SK-N-SH treated with all-trans-retinoic acid at 6 μM for 48 hours (cell line): Measurements from ENCODE around the gene MAP2.
"Not testable (repeated sequence)": the region's sequence is repeated elsewhere in the genome, so short reads cannot be mapped to it uniquely, and the experiment has no call there.

ENCODE experiments used
- ATAC-seq: fragments of 200-7000 bp; cut with Tn5 transposase; 3 replicates; pipeline ENCODE4 v1.9.1; 2020; ENCODE audit warnings: mild to moderate bottlenecking, moderate library complexity
- ARNTL ChIP-seq: fragments of 450-650 bp; formaldehyde crosslinking; IDR thresholded peaks from 2 replicates; pipeline ENCODE4 v1.5.0; 2020; ENCODE audit warnings: low read depth, mild to moderate bottlenecking, moderate library complexity, borderline replicate concordance
- BACH2 ChIP-seq: fragments of 250-450 bp; sonication (Bioruptor Pico); IDR thresholded peaks from 2 replicates; pipeline ENCODE4 v1.9.0; 2021; ENCODE audit warnings: mild to moderate bottlenecking, borderline replicate concordance
- CSDC2 ChIP-seq: fragments of 250-450 bp; sonication (Bioruptor Pico); IDR thresholded peaks from 2 replicates; pipeline ENCODE4 v1.5.0; 2020; ENCODE audit warnings: mild to moderate bottlenecking, moderate library complexity
- ESRRG ChIP-seq: fragments of 250-450 bp; sonication (Bioruptor Pico); IDR thresholded peaks from 2 replicates; pipeline ENCODE4 v1.6.1; 2021; ENCODE audit warnings: mild to moderate bottlenecking
- GLIS3 ChIP-seq: fragments of 250-450 bp; sonication (Bioruptor Pico); IDR thresholded peaks from 2 replicates; pipeline ENCODE4 v1.5.0; 2020; ENCODE audit warnings: mild to moderate bottlenecking, moderate library complexity
- ISL1 ChIP-seq: fragments of 250-450 bp; sonication (Bioruptor Pico); IDR thresholded peaks from 2 replicates; pipeline ENCODE4 v2.1.2; 2022; ENCODE audit warnings: mild to moderate bottlenecking, moderate library complexity
- PPARA ChIP-seq: fragments of 250-450 bp; sonication (Bioruptor Pico); IDR thresholded peaks from 2 replicates; pipeline ENCODE4 v1.5.0; 2020; ENCODE audit warnings: mild to moderate bottlenecking, borderline replicate concordance
- RARB ChIP-seq: fragments of 250-450 bp; sonication (Bioruptor Pico); IDR thresholded peaks from 2 replicates; pipeline ENCODE4 v1.8.0; 2021; ENCODE audit warnings: mild to moderate bottlenecking, moderate library complexity
- SNAI2 ChIP-seq: fragments of 250-450 bp; sonication (Bioruptor Pico); IDR thresholded peaks from 2 replicates; pipeline ENCODE4 v1.5.0; 2020; ENCODE audit warnings: mild to moderate bottlenecking, moderate library complexity
- TCF4 ChIP-seq: fragments of 250-450 bp; sonication (Bioruptor Pico); IDR thresholded peaks from 2 replicates; pipeline ENCODE4 v1.8.0; 2021; ENCODE audit warnings: mild to moderate bottlenecking, moderate library complexity, borderline replicate concordance
- TOX ChIP-seq: fragments of 250-450 bp; sonication (Bioruptor Pico); IDR thresholded peaks from 2 replicates; pipeline ENCODE4 v1.8.0; 2021; ENCODE audit warnings: mild to moderate bottlenecking, moderate library complexity, borderline replicate concordance
- ZC3H10 ChIP-seq: fragments of 250-450 bp; sonication (Bioruptor Pico); IDR thresholded peaks from 2 replicates; pipeline ENCODE4 v1.5.1; 2021; ENCODE audit warnings: mild to moderate bottlenecking, moderate library complexity
- ZFP3 ChIP-seq: fragments of 250-450 bp; sonication (Bioruptor Pico); IDR thresholded peaks from 2 replicates; pipeline ENCODE4 v1.5.0; 2020; ENCODE audit warnings: mild to moderate bottlenecking, moderate library complexity
- ZFP30 ChIP-seq: fragments of 450-650 bp; formaldehyde crosslinking; IDR thresholded peaks from 2 replicates; pipeline ENCODE4 v1.5.0; 2022; ENCODE audit warnings: mild to moderate bottlenecking, moderate library complexity
- ZNF565 ChIP-seq: fragments of 450-650 bp; formaldehyde crosslinking; conservative IDR thresholded peaks from 2 replicates; pipeline ENCODE4 v1.5.0; 2020; ENCODE audit warnings: low read depth, mild to moderate bottlenecking, moderate library complexity
- ZNF70 ChIP-seq: fragments of 450-650 bp; formaldehyde crosslinking; IDR thresholded peaks from 2 replicates; pipeline ENCODE4 v1.5.0; 2020; ENCODE audit warnings: mild to moderate bottlenecking, moderate library complexity
- TF ChIP-seq, protein P1 (sequence below): fragments of 250-450 bp; sonication (Bioruptor Pico); IDR thresholded peaks from 2 replicates; pipeline ENCODE4 v1.5.1; 2020; ENCODE audit warnings: low read depth, mild to moderate bottlenecking, moderate library complexity
- TF ChIP-seq, protein P2 (sequence below): fragments of 250-450 bp; sonication (Bioruptor Pico); IDR thresholded peaks from 2 replicates; pipeline ENCODE4 v1.8.0; 2021; ENCODE audit warnings: low read depth, mild to moderate bottlenecking, moderate library complexity, borderline replicate concordance
- TF ChIP-seq, protein P3 (sequence below): fragments of 250-450 bp; sonication (Bioruptor Pico); IDR thresholded peaks from 2 replicates; pipeline ENCODE4 v1.5.1; 2021; ENCODE audit warnings: mild to moderate bottlenecking, moderate library complexity
- TF ChIP-seq, protein P4 (sequence below): fragments of 250-450 bp; sonication (Bioruptor Pico); IDR thresholded peaks from 2 replicates; pipeline ENCODE4 v1.5.0; 2020; ENCODE audit warnings: mild to moderate bottlenecking, moderate library complexity
- TF ChIP-seq, protein P5 (sequence below): fragments of 250-450 bp; sonication (Bioruptor Pico); IDR thresholded peaks from 2 replicates; pipeline ENCODE4 v1.8.0; 2020; ENCODE audit warnings: mild to moderate bottlenecking, moderate library complexity, borderline replicate concordance

The MAP2 gene

DNA sequence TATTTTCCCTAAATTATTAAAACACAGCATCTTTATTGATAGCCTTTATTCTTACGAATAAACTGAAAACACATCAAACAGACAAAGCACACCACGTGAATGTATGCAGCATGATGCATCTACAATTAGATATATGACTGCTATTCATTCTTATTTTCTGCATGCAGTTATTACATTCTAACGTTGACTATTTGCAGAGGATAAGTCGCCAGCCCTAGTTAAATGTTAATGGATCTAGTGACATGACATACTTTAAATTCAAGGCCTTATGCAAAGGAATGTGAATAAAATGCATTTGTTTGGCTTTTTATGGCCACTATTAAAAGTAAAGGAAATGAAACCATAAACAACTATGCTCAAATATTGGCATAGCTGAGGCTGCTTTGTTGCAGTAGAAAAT lies 172.4 kb downstream of the MAP2 start:
- no peak for TF ChIP-seq ZFP30 (CRISPR knock-in tag)
- no peak for TF ChIP-seq CSDC2
- TF ChIP-seq ISL1 (CRISPR knock-in tag) = no peak
- no peak for TF ChIP-seq GLIS3 (CRISPR knock-in tag)
- no peak for TF ChIP-seq ZC3H10 (CRISPR knock-in tag)
- TF ChIP-seq PPARA = no peak
- TF ChIP-seq, protein P1, sequence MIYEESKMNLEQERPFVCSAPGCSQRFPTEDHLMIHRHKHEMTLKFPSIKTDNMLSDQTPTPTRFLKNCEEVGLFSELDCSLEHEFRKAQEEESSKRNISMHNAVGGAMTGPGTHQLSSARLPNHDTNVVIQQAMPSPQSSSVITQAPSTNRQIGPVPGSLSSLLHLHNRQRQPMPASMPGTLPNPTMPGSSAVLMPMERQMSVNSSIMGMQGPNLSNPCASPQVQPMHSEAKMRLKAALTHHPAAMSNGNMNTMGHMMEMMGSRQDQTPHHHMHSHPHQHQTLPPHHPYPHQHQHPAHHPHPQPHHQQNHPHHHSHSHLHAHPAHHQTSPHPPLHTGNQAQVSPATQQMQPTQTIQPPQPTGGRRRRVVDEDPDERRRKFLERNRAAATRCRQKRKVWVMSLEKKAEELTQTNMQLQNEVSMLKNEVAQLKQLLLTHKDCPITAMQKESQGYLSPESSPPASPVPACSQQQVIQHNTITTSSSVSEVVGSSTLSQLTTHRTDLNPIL (CRISPR knock-in tag) = no peak
- no peak for TF ChIP-seq ZFP3 (CRISPR knock-in tag)
- TF ChIP-seq ESRRG (CRISPR knock-in tag) = no peak
- TF ChIP-seq ARNTL = no peak
- TF ChIP-seq, protein P2, sequence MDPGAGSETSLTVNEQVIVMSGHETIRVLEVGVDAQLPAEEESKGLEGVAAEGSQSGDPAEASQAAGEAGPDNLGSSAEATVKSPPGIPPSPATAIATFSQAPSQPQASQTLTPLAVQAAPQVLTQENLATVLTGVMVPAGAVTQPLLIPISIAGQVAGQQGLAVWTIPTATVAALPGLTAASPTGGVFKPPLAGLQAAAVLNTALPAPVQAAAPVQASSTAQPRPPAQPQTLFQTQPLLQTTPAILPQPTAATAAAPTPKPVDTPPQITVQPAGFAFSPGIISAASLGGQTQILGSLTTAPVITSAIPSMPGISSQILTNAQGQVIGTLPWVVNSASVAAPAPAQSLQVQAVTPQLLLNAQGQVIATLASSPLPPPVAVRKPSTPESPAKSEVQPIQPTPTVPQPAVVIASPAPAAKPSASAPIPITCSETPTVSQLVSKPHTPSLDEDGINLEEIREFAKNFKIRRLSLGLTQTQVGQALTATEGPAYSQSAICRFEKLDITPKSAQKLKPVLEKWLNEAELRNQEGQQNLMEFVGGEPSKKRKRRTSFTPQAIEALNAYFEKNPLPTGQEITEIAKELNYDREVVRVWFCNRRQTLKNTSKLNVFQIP (CRISPR knock-in tag) = no peak
- TF ChIP-seq TOX (CRISPR knock-in tag) = no peak
- no peak for TF ChIP-seq SNAI2 (CRISPR knock-in tag)
- ATAC-seq = no peak

DNA sequence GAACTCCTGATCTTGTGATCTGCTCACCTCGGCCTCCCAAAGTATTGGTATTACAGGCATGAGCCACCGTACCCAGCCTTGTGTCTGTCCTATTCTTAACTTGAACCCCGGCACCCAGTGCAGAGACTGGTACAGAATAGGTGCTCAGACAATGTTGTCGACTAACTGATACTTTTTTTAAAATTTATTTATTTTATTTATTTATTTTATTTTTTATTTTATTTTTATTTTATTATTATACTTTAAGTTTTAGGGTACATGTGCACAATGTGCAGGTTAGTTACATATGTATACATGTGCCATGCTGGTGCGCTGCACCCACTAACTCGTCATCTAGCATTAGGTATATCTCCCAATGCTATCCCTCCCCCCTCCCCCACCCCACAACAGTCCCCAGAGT lies 174.4 kb downstream of the MAP2 start:
- not testable (repeated sequence) for ATAC-seq

DNA sequence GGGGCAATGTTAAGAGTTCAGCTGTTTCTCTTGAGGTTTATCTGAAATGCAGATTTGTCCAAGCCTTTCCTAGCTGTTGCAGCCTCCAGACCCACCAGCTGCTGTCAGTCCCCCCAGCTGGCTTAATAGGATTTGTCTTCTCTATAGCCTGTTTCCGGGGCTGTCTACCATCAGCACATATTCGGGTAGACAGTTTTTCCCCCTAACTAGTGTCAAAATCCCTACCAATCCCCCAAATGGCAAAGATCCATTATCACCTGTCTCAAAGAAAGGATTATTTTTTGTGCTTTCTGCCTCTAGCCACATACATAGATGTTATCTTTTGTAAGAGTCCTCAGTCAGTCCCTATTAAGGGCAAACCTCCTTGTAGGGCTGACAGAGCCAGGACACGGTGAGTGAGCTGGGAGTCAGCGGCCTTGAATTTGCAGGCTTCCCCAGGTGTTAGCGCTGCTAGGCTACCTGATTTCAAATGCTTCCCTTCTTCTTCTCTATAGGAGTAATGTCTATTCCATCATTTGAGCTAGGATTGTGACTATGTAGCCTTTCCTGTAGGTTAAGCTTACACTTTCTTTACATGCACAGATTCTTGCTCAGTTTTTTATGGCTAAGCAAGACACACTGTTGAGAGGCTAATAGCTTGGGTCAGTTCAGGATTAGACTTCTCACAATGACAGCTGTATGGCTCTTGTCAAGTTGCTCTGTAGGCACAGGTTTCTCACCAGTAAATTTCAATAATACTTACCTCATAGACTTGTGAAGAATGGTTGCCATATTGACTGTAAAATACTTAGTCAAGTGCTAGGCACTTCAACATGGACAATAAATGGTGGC lies 176.7 kb downstream of the MAP2 start:
- TF ChIP-seq ZFP30 (CRISPR knock-in tag) = no peak
- TF ChIP-seq TCF4 (CRISPR knock-in tag) = peak; percentile 57; the same call in 1 of the 2 replicates
- TF ChIP-seq, all 23 proteins: peak for 1
- ATAC-seq = no peak

DNA sequence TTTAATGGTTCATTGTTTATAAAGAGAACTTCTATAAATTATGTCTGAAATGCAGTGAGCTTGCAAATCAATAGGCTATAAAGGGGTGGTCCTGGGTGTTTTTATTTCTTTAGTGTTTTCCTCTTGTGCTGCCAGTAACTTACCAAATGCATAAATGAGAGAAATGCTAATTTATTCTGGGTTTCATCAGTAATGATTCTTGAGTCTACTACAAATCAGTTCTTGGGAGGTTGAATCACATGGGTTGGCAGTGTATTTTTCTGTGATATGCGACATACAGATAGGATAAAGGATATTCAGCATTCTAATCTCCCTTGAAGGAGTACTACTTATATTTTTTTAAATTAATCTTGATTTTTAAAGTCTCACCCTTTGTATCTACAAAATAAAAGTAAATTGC lies 177.7 kb downstream of the MAP2 start:
- ATAC-seq = no peak
- TF ChIP-seq PPARA (no peak), BACH2 (CRISPR knock-in tag) (no peak), ZFP3 (CRISPR knock-in tag) (no peak), ZNF565 (no peak), ZNF70 (CRISPR knock-in tag) (no peak), TOX (CRISPR knock-in tag) (no peak), SNAI2 (CRISPR knock-in tag) (no peak), ARNTL (no peak), ISL1 (CRISPR knock-in tag) (no peak), GLIS3 (CRISPR knock-in tag) (no peak), ESRRG (CRISPR knock-in tag) (no peak), RARB (CRISPR knock-in tag) (no peak), ZFP30 (CRISPR knock-in tag) (no peak)
- TF ChIP-seq, protein P3, sequence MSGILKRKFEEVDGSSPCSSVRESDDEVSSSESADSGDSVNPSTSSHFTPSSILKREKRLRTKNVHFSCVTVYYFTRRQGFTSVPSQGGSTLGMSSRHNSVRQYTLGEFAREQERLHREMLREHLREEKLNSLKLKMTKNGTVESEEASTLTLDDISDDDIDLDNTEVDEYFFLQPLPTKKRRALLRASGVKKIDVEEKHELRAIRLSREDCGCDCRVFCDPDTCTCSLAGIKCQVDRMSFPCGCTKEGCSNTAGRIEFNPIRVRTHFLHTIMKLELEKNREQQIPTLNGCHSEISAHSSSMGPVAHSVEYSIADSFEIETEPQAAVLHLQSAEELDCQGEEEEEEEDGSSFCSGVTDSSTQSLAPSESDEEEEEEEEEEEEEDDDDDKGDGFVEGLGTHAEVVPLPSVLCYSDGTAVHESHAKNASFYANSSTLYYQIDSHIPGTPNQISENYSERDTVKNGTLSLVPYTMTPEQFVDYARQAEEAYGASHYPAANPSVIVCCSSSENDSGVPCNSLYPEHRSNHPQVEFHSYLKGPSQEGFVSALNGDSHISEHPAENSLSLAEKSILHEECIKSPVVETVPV = no peak
- TF ChIP-seq, protein P1 (CRISPR knock-in tag) = no peak

DNA sequence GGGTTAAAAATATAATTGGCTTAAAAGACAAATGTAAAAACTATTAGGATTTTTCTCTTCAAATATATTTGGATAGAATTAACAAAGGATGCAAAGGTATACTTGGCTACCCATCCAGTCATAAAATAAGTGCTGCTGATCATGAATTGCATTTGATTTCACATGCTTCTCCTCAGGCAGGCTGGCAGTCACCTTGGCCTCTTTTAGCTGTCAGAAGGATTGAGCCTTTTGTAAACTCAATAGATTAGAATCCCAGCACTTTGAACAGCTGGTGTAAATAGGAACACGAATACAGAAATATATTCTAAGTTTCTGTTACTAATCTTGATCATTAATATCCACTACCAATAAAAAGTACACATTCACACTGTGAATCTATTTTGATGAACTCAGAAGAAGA lies 178.4 kb downstream of the MAP2 start:
- no peak for ATAC-seq
- TF ChIP-seq, protein P4, sequence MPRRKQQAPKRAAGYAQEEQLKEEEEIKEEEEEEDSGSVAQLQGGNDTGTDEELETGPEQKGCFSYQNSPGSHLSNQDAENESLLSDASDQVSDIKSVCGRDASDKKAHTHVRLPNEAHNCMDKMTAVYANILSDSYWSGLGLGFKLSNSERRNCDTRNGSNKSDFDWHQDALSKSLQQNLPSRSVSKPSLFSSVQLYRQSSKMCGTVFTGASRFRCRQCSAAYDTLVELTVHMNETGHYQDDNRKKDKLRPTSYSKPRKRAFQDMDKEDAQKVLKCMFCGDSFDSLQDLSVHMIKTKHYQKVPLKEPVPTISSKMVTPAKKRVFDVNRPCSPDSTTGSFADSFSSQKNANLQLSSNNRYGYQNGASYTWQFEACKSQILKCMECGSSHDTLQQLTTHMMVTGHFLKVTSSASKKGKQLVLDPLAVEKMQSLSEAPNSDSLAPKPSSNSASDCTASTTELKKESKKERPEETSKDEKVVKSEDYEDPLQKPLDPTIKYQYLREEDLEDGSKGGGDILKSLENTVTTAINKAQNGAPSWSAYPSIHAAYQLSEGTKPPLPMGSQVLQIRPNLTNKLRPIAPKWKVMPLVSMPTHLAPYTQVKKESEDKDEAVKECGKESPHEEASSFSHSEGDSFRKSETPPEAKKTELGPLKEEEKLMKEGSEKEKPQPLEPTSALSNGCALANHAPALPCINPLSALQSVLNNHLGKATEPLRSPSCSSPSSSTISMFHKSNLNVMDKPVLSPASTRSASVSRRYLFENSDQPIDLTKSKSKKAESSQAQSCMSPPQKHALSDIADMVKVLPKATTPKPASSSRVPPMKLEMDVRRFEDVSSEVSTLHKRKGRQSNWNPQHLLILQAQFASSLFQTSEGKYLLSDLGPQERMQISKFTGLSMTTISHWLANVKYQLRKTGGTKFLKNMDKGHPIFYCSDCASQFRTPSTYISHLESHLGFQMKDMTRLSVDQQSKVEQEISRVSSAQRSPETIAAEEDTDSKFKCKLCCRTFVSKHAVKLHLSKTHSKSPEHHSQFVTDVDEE (CRISPR knock-in tag) = no peak
- TF ChIP-seq, protein P5, sequence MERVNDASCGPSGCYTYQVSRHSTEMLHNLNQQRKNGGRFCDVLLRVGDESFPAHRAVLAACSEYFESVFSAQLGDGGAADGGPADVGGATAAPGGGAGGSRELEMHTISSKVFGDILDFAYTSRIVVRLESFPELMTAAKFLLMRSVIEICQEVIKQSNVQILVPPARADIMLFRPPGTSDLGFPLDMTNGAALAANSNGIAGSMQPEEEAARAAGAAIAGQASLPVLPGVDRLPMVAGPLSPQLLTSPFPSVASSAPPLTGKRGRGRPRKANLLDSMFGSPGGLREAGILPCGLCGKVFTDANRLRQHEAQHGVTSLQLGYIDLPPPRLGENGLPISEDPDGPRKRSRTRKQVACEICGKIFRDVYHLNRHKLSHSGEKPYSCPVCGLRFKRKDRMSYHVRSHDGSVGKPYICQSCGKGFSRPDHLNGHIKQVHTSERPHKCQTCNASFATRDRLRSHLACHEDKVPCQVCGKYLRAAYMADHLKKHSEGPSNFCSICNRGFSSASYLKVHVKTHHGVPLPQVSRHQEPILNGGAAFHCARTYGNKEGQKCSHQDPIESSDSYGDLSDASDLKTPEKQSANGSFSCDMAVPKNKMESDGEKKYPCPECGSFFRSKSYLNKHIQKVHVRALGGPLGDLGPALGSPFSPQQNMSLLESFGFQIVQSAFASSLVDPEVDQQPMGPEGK = no peak
- TF ChIP-seq, protein P1 (CRISPR knock-in tag) = no peak
- no peak for TF ChIP-seq ZNF70 (CRISPR knock-in tag)
- no peak for TF ChIP-seq ARNTL
